Measurements from ENCODE around the gene SMAD3. TPM values are rescaled to one million over a fixed set of nuclear protein-coding genes. Genes with fewer than 3 reads are reported as not detected.

The SMAD3 gene
- total RNA-seq, 3 donors from 2014 or later, result 38.5 to 76.3 (median 44.9) TPM

- peak in 1 of 3 donors; percentile 48 for DNase-seq
- no peak overlapping the region for H3K4me3 ChIP-seq
- H3K9me3 ChIP-seq, result no peaks in the 10 kb centered on the region
- ATAC-seq, result no peak
- TF ChIP-seq CTCF (IDR thresholded peaks at IDR 0.05), result no peak
- peaks cover 7% of the 10 kb centered on the region for H3K4me1 ChIP-seq (ENCODE audit: low read depth)
- no peaks in the 10 kb centered on the region for H3K36me3 ChIP-seq (ENCODE audit: low read depth)
- intact Hi-C loops (cut with DNase I, micrococcal nuclease), result no loop called here
Measured at GRCh38 chr15:67165254-67166253, 100.2 kb downstream of the SMAD3 start.

DNA sequence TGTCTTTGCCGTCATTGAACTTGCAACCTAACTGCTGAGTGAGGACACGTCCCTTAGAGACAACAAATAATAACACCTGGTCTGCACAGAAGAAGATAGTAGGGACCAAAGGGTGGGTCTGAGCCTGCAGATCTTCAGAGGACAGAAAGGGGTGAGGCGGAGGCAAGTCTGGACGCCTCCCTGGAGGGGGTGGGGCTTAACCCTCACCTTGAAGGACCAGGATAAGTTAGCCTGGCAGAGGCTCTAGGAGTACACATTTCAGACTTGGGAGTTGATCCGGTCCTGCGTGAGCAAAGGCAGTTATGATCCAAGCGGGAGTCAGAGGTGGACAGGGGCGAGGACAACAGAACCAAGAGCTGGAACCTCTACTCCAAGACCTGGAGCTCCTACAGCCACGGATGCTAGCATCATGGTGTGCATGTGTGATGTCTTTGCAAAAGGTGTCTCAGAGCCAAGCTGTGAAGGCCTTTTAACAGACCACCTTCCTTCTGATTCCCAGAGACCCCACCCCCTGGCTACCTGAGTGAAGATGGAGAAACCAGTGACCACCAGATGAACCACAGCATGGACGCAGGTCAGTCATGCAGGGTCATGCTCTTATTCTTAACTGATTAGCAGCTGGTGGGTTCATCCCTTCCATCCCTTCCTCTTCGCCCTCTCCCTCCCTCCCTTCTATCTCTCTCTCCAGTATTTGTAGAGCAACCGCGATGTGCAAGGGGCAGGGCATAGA is 101.0 kb downstream of the SMAD3 start:
- Histone ChIP-seq H3K9me3 (no peaks in the 10 kb centered on the region), H3K36me3 (ENCODE audit: low read depth) (no peaks in the 10 kb centered on the region), H3K4me1 (ENCODE audit: low read depth) (peaks cover 7% of the 10 kb centered on the region), H3K4me3 (no peak overlapping the region)
- no peak for TF ChIP-seq CTCF (IDR thresholded peaks at IDR 0.05)
- intact Hi-C loops (cut with DNase I, micrococcal nuclease), result no loop called here
- DNase-seq (no peak), ATAC-seq (no peak)

DNA sequence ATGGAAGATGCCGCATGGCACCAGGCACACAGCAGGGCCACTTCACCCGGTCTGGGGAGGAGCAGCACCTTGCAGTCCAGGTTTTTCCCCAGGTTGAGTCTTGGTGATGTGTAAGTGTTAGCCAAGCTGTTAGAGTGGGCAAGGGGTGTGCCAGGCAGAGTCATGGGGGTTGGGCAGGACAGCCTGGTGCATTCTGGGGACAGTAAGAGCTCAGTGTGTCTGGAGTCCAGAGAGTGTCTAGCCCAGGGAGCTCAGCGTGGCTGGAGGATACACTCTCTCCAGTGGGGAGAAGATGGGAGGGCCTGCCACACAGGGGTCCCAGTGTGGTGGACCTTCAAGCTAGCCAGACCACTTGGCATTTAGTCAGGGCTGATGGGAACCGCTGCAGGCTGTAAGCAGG is 101.7 kb downstream of the SMAD3 start:
- Histone ChIP-seq H3K9me3 (no peaks in the 10 kb centered on the region), H3K4me3 (no peak overlapping the region), H3K4me1 (ENCODE audit: low read depth) (peaks cover 2% of the 10 kb centered on the region), H3K36me3 (ENCODE audit: low read depth) (no peaks in the 10 kb centered on the region)
- ATAC-seq (no peak), DNase-seq (peak in 1 of 3 donors; percentile 25)
- intact Hi-C loops (cut with DNase I, micrococcal nuclease), result no loop called here
- no peak for TF ChIP-seq CTCF (IDR thresholded peaks at IDR 0.05)

DNA sequence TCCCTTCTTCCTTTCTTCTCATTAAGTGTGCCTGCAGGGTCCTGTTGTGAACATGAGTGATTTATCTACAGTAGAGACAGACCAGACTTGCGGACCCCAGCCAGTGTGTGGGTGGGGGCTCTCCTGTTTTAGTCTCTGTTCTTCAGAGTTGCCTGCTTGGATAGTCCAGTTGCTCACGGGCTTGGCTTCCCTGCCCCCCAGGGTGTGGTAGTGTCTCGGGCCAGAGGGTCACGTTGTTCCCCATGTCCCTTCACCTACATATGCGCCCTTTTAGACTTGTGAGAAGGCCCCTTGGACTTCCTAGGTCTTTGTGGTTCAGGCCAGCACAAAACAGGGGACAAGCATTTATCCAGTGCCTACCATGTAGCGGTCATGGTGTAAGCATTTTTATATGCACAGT is 103.3 kb downstream of the SMAD3 start:
- H3K9me3 ChIP-seq, result no peaks in the 10 kb centered on the region
- H3K4me1 ChIP-seq (ENCODE audit: low read depth), result peaks cover 2% of the 10 kb centered on the region
- no peak for TF ChIP-seq CTCF (IDR thresholded peaks at IDR 0.05)
- ATAC-seq (no peak), DNase-seq (peak in 1 of 3 donors; percentile 27)
- H3K36me3 ChIP-seq (ENCODE audit: low read depth), result no peaks in the 10 kb centered on the region
- H3K4me3 ChIP-seq, result no peak overlapping the region
- intact Hi-C loops (cut with DNase I, micrococcal nuclease), result no loop called here

GRCh38 chr15:67170143-67170925 is 104.9 kb downstream of the SMAD3 start:
- Histone ChIP-seq H3K4me3 (no peak overlapping the region), H3K9me3 (no peaks in the 10 kb centered on the region), H3K36me3 (ENCODE audit: low read depth) (no peaks in the 10 kb centered on the region), H3K4me1 (ENCODE audit: low read depth) (peaks cover 6% of the 10 kb centered on the region)
- no peak for TF ChIP-seq CTCF (IDR thresholded peaks at IDR 0.05)
- intact Hi-C loops (cut with DNase I, micrococcal nuclease), result no loop called here
- DNase-seq, result peak in 2 of 3 donors; percentile 10 to 36
- no peak for ATAC-seq

All from mucosa of descending colon (tissue), 3 donors.